Neural cell (in vitro differentiated cells): ENCODE measurements around the gene SRPK1. TPM values are rescaled to one million over a fixed set of nuclear protein-coding genes. Genes with fewer than 3 reads are reported as not detected.
"Not testable (repeated sequence)": the region's sequence is repeated elsewhere in the genome, so short reads cannot be mapped to it uniquely, and the experiment has no call there.

Experiments
- H2AFZ ChIP-seq: fragments of 200-600, 300-800 bp; sonication (generic), shearing (Covaris generic); 2 replicates; pipeline ENCODE4 v1.6.0; 2014; ENCODE audit warnings: low read depth, mild to moderate bottlenecking, antibody characterized with exemption, low read length, moderate library complexity
- H3F3A ChIP-seq: fragments of 200-600 bp; shearing (Covaris generic); 2 replicates; pipeline ENCODE4 v1.6.1; 2016; ENCODE audit warnings: mild to moderate bottlenecking, moderate library complexity, mixed read lengths, antibody characterized with exemption, low read length; ENCODE audit not compliant: insufficient read depth, poor library complexity, severe bottlenecking
- H3K27ac ChIP-seq: fragments of 200-600, 300-800 bp; sonication (generic), shearing (Covaris generic); 2 replicates; pipeline ENCODE4 v1.5.1; 2014; ENCODE audit warnings: mild to moderate bottlenecking, low read length, moderate library complexity
- H3K27me3 ChIP-seq: fragments of 300-800, 200-600 bp; sonication (generic), shearing (Covaris generic); 2 replicates; pipeline ENCODE4 v1.6.0; 2014; ENCODE audit warnings: mild to moderate bottlenecking, low read depth, low read length, moderate library complexity; ENCODE audit not compliant: insufficient read depth
- H3K36me3 ChIP-seq: fragments of 300-800, 200-600 bp; sonication (generic), shearing (Covaris generic); 2 replicates; pipeline ENCODE4 v1.5.1; 2014; ENCODE audit warnings: mild to moderate bottlenecking, antibody characterized with exemption, low read length, moderate library complexity; ENCODE audit not compliant: insufficient read depth
- H3K4me2 ChIP-seq: fragments of 300-800, 200-600 bp; sonication (generic), shearing (Covaris generic); 2 replicates; pipeline ENCODE4 v1.6.0; 2014; ENCODE audit warnings: mild to moderate bottlenecking, low read length
- H3K4me3 ChIP-seq: fragments of 300-800, 200-600 bp; sonication (generic), shearing (Covaris generic); 2 replicates; pipeline ENCODE4 v1.5.1; 2014; ENCODE audit warnings: mild to moderate bottlenecking, low read length, moderate library complexity
- H3K79me2 ChIP-seq: fragments of 200-600 bp; shearing (Covaris generic); replicated peaks from 2 replicates; pipeline ENCODE4 v1.6.0; 2014; ENCODE audit warnings: mild to moderate bottlenecking, low read length, moderate library complexity; ENCODE audit not compliant: insufficient read depth
- H3K9ac ChIP-seq: fragments of 300-800, 200-600 bp; sonication (generic), shearing (Covaris generic); 2 replicates; pipeline ENCODE4 v1.6.1; 2016; ENCODE audit warnings: mild to moderate bottlenecking, low read length, mixed read lengths
- H3K9me2 ChIP-seq: fragments of 200-600 bp; shearing (Covaris generic); 2 replicates; pipeline ENCODE4 v1.6.1; 2016; ENCODE audit warnings: mild to moderate bottlenecking, low read length, mixed read lengths; ENCODE audit not compliant: insufficient read depth
- H3K9me3 ChIP-seq: fragments of 200-600, 300-800 bp; sonication (generic), shearing (Covaris generic); 2 replicates; pipeline ENCODE4 v1.6.1; 2016; ENCODE audit warnings: mild to moderate bottlenecking, mixed run types, low read length, moderate library complexity, mixed read lengths
- H4K20me1 ChIP-seq: fragments of 200-600 bp; shearing (Covaris generic); 2 replicates; pipeline ENCODE4 v1.6.1; 2016; ENCODE audit warnings: mild to moderate bottlenecking, mixed run types; ENCODE audit not compliant: insufficient read depth
- EP300 ChIP-seq: fragments of 450-650 bp; conservative IDR thresholded peaks from 2 replicates; pipeline ENCODE4 v1.6.1; 2014; ENCODE audit warnings: antibody characterized with exemption, mild to moderate bottlenecking, moderate library complexity; ENCODE audit not compliant: poor library complexity, severe bottlenecking
- EZH2 ChIP-seq: fragments of 200-600, 300-800 bp; shearing (Covaris generic), sonication (generic); IDR thresholded peaks from 2 replicates; pipeline ENCODE4 v1.6.1; 2014; ENCODE audit warnings: antibody characterized with exemption, low read length, borderline replicate concordance, mild to moderate bottlenecking; ENCODE audit not compliant: insufficient read depth, poor library complexity, severe bottlenecking
- MXI1 ChIP-seq: fragments of 450-650 bp; conservative IDR thresholded peaks from 2 replicates; pipeline ENCODE4 v1.6.1; 2014; ENCODE audit warnings: antibody characterized with exemption, mild to moderate bottlenecking; ENCODE audit not compliant: poor library complexity, severe bottlenecking
- POLR2AphosphoS5 ChIP-seq: IDR thresholded peaks from 2 replicates; pipeline ENCODE4 v1.6.1; 2012
- RAD21 ChIP-seq: fragments of 450-650 bp; conservative IDR thresholded peaks from 2 replicates; pipeline ENCODE4 v1.6.1; 2014; ENCODE audit warnings: antibody characterized with exemption, mild to moderate bottlenecking, moderate library complexity
- SMC3 ChIP-seq: fragments of 450-650 bp; conservative IDR thresholded peaks from 2 replicates; pipeline ENCODE4 v1.6.1; 2014; ENCODE audit warnings: antibody characterized with exemption, mild to moderate bottlenecking, moderate library complexity; ENCODE audit not compliant: poor library complexity
- TAF1 ChIP-seq: IDR thresholded peaks from 2 replicates; pipeline ENCODE4 v1.6.1; 2012; ENCODE audit warnings: low read depth
- polyA plus RNA-seq: library from polyadenylated mRNA; depleted of rRNA; stranded (reverse); fragments of >200 nt; gene quantifications from 2 replicates; pipeline ENCODE4 v1.2.3, GENCODE V29; 2014
- TF ChIP-seq, protein P1 (sequence below): IDR thresholded peaks from 2 replicates; pipeline ENCODE4 v1.6.1; 2012; ENCODE audit warnings: borderline replicate concordance
- TF ChIP-seq, protein P2 (sequence below): fragments of 450-650 bp; IDR thresholded peaks from 2 replicates; pipeline ENCODE4 v1.5.1; 2014; ENCODE audit warnings: antibody characterized with exemption, mild to moderate bottlenecking, moderate library complexity; ENCODE audit not compliant: poor library complexity, severe bottlenecking

SRPK1 gene
- polyA plus RNA-seq, 1 donor from 2014 or later: 39.9 TPM

DNA sequence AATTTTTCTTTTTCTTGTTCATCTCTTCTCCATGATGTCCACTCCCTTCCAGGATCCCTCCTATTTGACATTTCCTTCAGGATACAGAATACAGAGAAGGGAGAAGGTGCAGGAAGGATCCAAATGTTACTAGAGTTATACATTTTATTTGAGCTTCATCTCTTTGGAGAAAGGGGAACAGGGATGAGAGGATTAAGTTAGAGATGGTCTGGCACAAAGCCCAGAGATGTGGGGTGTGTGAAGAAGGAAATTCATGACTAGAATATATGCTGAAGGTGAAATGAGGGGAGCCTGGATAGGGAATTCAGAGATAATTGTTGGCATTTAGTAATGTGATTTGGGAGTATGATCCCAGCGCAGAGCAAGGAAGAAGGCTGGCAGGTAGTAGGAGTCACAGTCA, 22.5 kb upstream of the SRPK1 start:
- Histone ChIP-seq H3F3A (no peaks in the 10 kb centered on the region), H3K9me3 (no peaks in the 10 kb centered on the region), H3K79me2 (no peaks in the 10 kb centered on the region), H2AFZ (no peak overlapping the region), H3K27me3 (no peaks in the 10 kb centered on the region), H3K27ac (no peak overlapping the region), H4K20me1 (no peaks in the 10 kb centered on the region), H3K9ac (no peak overlapping the region), H3K4me3 (no peak overlapping the region), H3K36me3 (no peaks in the 10 kb centered on the region), H3K4me2 (no peak overlapping the region), H3K9me2 (no peaks in the 10 kb centered on the region)
- no peak for TF ChIP-seq SMC3
- no peak for TF ChIP-seq EP300
- no peak for TF ChIP-seq MXI1
- TF ChIP-seq, protein P1, sequence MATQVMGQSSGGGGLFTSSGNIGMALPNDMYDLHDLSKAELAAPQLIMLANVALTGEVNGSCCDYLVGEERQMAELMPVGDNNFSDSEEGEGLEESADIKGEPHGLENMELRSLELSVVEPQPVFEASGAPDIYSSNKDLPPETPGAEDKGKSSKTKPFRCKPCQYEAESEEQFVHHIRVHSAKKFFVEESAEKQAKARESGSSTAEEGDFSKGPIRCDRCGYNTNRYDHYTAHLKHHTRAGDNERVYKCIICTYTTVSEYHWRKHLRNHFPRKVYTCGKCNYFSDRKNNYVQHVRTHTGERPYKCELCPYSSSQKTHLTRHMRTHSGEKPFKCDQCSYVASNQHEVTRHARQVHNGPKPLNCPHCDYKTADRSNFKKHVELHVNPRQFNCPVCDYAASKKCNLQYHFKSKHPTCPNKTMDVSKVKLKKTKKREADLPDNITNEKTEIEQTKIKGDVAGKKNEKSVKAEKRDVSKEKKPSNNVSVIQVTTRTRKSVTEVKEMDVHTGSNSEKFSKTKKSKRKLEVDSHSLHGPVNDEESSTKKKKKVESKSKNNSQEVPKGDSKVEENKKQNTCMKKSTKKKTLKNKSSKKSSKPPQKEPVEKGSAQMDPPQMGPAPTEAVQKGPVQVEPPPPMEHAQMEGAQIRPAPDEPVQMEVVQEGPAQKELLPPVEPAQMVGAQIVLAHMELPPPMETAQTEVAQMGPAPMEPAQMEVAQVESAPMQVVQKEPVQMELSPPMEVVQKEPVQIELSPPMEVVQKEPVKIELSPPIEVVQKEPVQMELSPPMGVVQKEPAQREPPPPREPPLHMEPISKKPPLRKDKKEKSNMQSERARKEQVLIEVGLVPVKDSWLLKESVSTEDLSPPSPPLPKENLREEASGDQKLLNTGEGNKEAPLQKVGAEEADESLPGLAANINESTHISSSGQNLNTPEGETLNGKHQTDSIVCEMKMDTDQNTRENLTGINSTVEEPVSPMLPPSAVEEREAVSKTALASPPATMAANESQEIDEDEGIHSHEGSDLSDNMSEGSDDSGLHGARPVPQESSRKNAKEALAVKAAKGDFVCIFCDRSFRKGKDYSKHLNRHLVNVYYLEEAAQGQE: no peak
- TF ChIP-seq POLR2AphosphoS5: no peak
- TF ChIP-seq, protein P2, sequence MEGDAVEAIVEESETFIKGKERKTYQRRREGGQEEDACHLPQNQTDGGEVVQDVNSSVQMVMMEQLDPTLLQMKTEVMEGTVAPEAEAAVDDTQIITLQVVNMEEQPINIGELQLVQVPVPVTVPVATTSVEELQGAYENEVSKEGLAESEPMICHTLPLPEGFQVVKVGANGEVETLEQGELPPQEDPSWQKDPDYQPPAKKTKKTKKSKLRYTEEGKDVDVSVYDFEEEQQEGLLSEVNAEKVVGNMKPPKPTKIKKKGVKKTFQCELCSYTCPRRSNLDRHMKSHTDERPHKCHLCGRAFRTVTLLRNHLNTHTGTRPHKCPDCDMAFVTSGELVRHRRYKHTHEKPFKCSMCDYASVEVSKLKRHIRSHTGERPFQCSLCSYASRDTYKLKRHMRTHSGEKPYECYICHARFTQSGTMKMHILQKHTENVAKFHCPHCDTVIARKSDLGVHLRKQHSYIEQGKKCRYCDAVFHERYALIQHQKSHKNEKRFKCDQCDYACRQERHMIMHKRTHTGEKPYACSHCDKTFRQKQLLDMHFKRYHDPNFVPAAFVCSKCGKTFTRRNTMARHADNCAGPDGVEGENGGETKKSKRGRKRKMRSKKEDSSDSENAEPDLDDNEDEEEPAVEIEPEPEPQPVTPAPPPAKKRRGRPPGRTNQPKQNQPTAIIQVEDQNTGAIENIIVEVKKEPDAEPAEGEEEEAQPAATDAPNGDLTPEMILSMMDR: no peak
- no peak for TF ChIP-seq EZH2
- no peak for TF ChIP-seq RAD21
- no peak for TF ChIP-seq TAF1

DNA sequence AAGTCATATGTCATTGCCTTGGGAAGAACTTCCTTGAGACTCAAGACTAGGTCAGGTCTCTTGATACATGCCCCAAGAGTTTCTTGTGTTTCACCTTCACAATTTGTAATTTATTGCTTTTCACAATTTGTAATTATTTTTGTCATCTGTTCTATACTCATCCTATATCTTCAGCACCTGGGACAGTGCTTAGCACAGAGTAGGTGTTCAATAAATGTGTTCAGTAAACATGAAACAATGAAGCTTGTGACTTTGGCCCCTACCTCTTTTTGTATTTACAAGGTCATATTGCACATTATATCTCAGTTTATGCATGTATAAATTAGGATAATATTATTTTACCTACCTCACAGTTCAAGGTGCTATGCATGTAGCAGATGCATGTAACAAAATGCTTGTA, 21.5 kb upstream of the SRPK1 start:
- Histone ChIP-seq H3K9ac (no peak overlapping the region), H3K36me3 (no peaks in the 10 kb centered on the region), H3K9me2 (no peaks in the 10 kb centered on the region), H3K4me3 (no peak overlapping the region), H2AFZ (no peak overlapping the region), H4K20me1 (no peaks in the 10 kb centered on the region), H3F3A (no peaks in the 10 kb centered on the region), H3K9me3 (no peaks in the 10 kb centered on the region), H3K4me2 (no peak overlapping the region), H3K27ac (no peak overlapping the region), H3K27me3 (no peaks in the 10 kb centered on the region), H3K79me2 (no peaks in the 10 kb centered on the region)
- no peak for TF ChIP-seq SMC3
- no peak for TF ChIP-seq RAD21
- no peak for TF ChIP-seq POLR2AphosphoS5

DNA sequence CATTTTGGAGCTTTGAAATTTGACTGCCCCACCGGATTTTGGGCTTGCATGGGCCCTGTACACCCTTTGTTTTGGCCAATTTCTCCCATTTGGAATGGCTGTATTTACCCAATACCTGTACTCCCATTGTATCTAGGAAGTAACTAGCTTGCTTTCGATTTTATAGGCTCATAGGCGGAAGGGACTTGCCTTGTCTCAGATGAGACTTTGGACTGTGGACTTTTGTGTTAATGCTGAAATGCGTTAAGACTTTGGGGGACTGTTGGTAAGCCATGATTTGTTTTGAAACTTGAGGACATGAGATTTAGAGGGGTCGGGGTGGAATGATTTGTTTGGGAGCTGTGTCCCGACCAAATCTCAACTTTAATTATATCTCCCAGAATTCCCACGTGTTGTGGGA, 20.3 kb upstream of the SRPK1 start:
- H3K27ac ChIP-seq, H3K4me3 ChIP-seq, H2AFZ ChIP-seq, H3K27me3 ChIP-seq, H3F3A ChIP-seq, H3K9ac ChIP-seq, H3K36me3 ChIP-seq, H4K20me1 ChIP-seq, H3K9me3 ChIP-seq, H3K9me2 ChIP-seq, H3K4me2 ChIP-seq, H3K79me2 ChIP-seq: not testable (repeated sequence)

DNA sequence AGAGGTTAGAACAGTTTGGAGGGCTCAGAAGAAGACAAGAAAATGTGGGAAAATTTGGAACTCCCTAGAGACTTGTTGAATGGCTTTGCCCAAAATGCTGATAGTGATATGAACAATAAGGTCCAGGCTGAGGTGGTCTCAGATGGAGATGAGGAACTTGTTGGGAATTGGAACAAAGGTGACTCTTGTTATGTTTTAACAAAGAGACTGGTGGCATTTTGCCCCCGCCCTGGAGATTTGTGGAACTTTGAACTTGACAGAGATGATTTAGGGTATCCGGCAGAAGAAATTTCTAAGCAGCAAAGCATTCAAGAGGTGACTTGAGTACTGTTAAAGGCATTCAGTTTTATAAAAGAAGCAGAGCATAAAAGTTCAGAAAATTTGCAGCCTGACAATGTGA, 19.1 kb upstream of the SRPK1 start:
- H3K9me2 ChIP-seq, H2AFZ ChIP-seq, H3K27ac ChIP-seq, H4K20me1 ChIP-seq, H3F3A ChIP-seq, H3K4me2 ChIP-seq, H3K27me3 ChIP-seq, H3K4me3 ChIP-seq, H3K9ac ChIP-seq, H3K9me3 ChIP-seq, H3K36me3 ChIP-seq, H3K79me2 ChIP-seq: not testable (repeated sequence)

DNA sequence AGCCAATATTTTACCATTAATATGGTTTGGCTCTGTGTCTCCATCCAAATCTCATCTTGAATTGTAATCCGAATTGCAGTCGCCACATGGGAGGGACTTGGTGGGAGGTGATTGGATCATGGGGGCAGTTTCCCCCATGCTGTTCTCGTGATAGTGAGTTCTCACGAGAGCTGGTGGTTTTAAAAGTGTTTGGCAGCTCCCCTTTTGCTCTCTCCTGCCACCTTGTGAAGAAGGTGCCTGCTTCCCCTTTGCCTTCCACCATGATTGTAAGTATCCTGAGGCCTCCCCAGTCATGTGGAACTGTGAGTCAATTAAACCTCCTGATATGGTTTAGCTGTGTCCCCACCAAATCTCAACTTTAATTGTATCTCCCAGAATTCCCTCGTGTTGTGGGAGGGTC, 18.4 kb upstream of the SRPK1 start:
- not testable (repeated sequence) for H3K9me3 ChIP-seq, H2AFZ ChIP-seq, H3K36me3 ChIP-seq, H4K20me1 ChIP-seq, H3K4me3 ChIP-seq, H3K79me2 ChIP-seq, H3F3A ChIP-seq, H3K27me3 ChIP-seq, H3K27ac ChIP-seq, H3K9me2 ChIP-seq, H3K4me2 ChIP-seq, H3K9ac ChIP-seq
